Type B pancreatic cell (in vitro differentiated cells): Measurements from ENCODE around the gene CLDN4. TPM values are rescaled to one million over a fixed set of nuclear protein-coding genes. Genes with fewer than 3 reads are reported as not detected.

ENCODE experiments used
- DNase-seq: peaks from one replicate; pipeline ENCODE4 v3.0.0; 2021; ENCODE audit warnings: mixed read lengths; ENCODE audit not compliant: unreplicated experiment; ENCODE audit errors: extremely low spot score
- H3K27ac Mint-ChIP-seq: 2 replicates; pipeline ENCODE4 v1.8.0; 2021; ENCODE audit warnings: mild to moderate bottlenecking, mixed read lengths
- H3K27me3 Mint-ChIP-seq: 2 replicates; pipeline ENCODE4 v1.8.0; 2021; ENCODE audit warnings: mixed read lengths
- H3K36me3 Mint-ChIP-seq: 2 replicates; pipeline ENCODE4 v1.8.0; 2021; ENCODE audit warnings: mixed read lengths
- H3K4me1 Mint-ChIP-seq: one replicate; pipeline ENCODE4 v1.8.0; 2021; ENCODE audit warnings: mixed read lengths; ENCODE audit not compliant: unreplicated experiment
- H3K4me3 Mint-ChIP-seq: 2 replicates; pipeline ENCODE4 v1.8.0; 2021; ENCODE audit warnings: mild to moderate bottlenecking, mixed read lengths
- H3K9me3 Mint-ChIP-seq: 2 replicates; pipeline ENCODE4 v1.8.0; 2021; ENCODE audit warnings: mixed read lengths
- CTCF ChIP-seq: fragments of 200-600 bp; sonication (generic); conservative IDR thresholded peaks from 2 replicates; pipeline ENCODE4 v1.5.0; 2021; ENCODE audit warnings: antibody characterized with exemption, mild to moderate bottlenecking
- total RNA-seq: library from RNA; stranded (reverse); gene quantifications from 2 replicates; pipeline ENCODE4 v1.2.1, GENCODE V29; 2021; ENCODE audit warnings: low replicate concordance

Gene CLDN4
- total RNA-seq, 1 donor from 2014 or later = 223 TPM

- Mint-ChIP-seq H3K36me3 (no peaks in the 10 kb centered on the region), H3K27me3 (peaks cover 2% of the 10 kb centered on the region), H3K4me3 (peak overlapping the region; percentile 56), H3K27ac (peak overlapping the region; percentile 96), H3K4me1 (peaks cover 18% of the 10 kb centered on the region), H3K9me3 (no peaks in the 10 kb centered on the region)
- no peak for TF ChIP-seq CTCF
- DNase-seq = no peak
Observed at GRCh38 chr7:73851410-73852338, 20.9 kb downstream of the CLDN4 start.

- peak overlapping the region; percentile 96 for H3K27ac Mint-ChIP-seq
- no peak overlapping the region for H3K4me3 Mint-ChIP-seq
- peaks cover 8% of the 10 kb centered on the region for H3K27me3 Mint-ChIP-seq
- no peaks in the 10 kb centered on the region for H3K9me3 Mint-ChIP-seq
- peaks cover 18% of the 10 kb centered on the region for H3K4me1 Mint-ChIP-seq
- H3K36me3 Mint-ChIP-seq = no peaks in the 10 kb centered on the region
- TF ChIP-seq CTCF = no peak
- no peak for DNase-seq
Observed at GRCh38 chr7:73852500-73852899, 21.7 kb downstream of the CLDN4 start.

GRCh38 chr7:73856941-73857340 is 26.1 kb downstream of the CLDN4 start:
- no peak overlapping the region for H3K27ac Mint-ChIP-seq

GRCh38 chr7:73858807-73859206 is 28.0 kb downstream of the CLDN4 start:
- DNase-seq = no peak
- Mint-ChIP-seq H3K27me3 (peaks cover 16% of the 10 kb centered on the region), H3K9me3 (no peaks in the 10 kb centered on the region), H3K27ac (no peak overlapping the region), H3K4me3 (no peak overlapping the region), H3K36me3 (no peaks in the 10 kb centered on the region), H3K4me1 (peaks cover 3% of the 10 kb centered on the region)
- no peak for TF ChIP-seq CTCF

More at GRCh38 chr7:73856941-73857340, 26.1 kb downstream of the CLDN4 start:
- peaks cover 3% of the 10 kb centered on the region for H3K4me1 Mint-ChIP-seq
- TF ChIP-seq CTCF = no peak
- no peaks in the 10 kb centered on the region for H3K36me3 Mint-ChIP-seq
- no peak overlapping the region for H3K4me3 Mint-ChIP-seq
- no peak for DNase-seq
- no peaks in the 10 kb centered on the region for H3K9me3 Mint-ChIP-seq
- H3K27me3 Mint-ChIP-seq = peaks cover 16% of the 10 kb centered on the region

- Mint-ChIP-seq H3K4me1 (no peaks in the 10 kb centered on the region), H3K27ac (no peak within 1 kb of the TSS), H3K9me3 (no peaks in the 10 kb centered on the region), H3K36me3 (no peaks in the 10 kb centered on the region), H3K27me3 (peaks cover 16% of the 10 kb centered on the region), H3K4me3 (no peak within 1 kb of the TSS)
- no peak for DNase-seq
- TF ChIP-seq CTCF = no peak
Observed at GRCh38 chr7:73860859-73861258, 30.1 kb downstream of the CLDN4 start, which contains the start of gene TMEM270. Gene TMEM270, plus strand, starts transcription at chr7:73861159. Its CDS starts 36 bp downstream, at chr7:73861195.
